Fibroblast of peridontal ligament (primary cell): ENCODE measurements around the gene B3GAT1.

Source experiments
- DNase-seq: peaks from one replicate; pipeline ENCODE4 v3.0.0-alpha.2; 2010; ENCODE audit errors: extremely low read depth

The B3GAT1 gene

GRCh38 chr11:134337051-134337450 lies 75.0 kb downstream of the B3GAT1 start:
- no peak for DNase-seq

- DNase-seq: no peak
Observed at GRCh38 chr11:134334796-134335571, 77.1 kb downstream of the B3GAT1 start.

GRCh38 chr11:134333946-134334345 lies 78.1 kb downstream of the B3GAT1 start:
- DNase-seq: no peak

- no peak for DNase-seq
Observed at GRCh38 chr11:134333312-134333711, 78.7 kb downstream of the B3GAT1 start.

- no peak for DNase-seq
Observed at GRCh38 chr11:134332782-134333181, 79.3 kb downstream of the B3GAT1 start.

- DNase-seq: no peak
Observed at GRCh38 chr11:134332189-134332631, 79.8 kb downstream of the B3GAT1 start.

- no peak for DNase-seq
Observed at GRCh38 chr11:134331354-134332188, 80.5 kb downstream of the B3GAT1 start, which contains the start of gene GLB1L2. Gene GLB1L2, plus strand, starts transcription at chr11:134331988. Its CDS starts 74 bp downstream, at chr11:134332062.

- no peak for DNase-seq
Observed at GRCh38 chr11:134330611-134331353, 81.3 kb downstream of the B3GAT1 start.
